CD4-positive, alpha-beta T cell treated with Interleukin-1 beta for 1 hour (primary cell): ENCODE data around the gene CMIP.
"Not testable (repeated sequence)": the region's sequence is repeated elsewhere in the genome, so short reads cannot be mapped to it uniquely, and the experiment has no call there.

Source experiments
- DNase-seq, 2 donors: peaks; one replicate each; pipeline ENCODE4 v3.0.0-alpha.2; 2020 to 2022

CMIP gene

GRCh38 chr16:81675662-81676061, 231.1 kb downstream of the CMIP start:
- no peak for DNase-seq

GRCh38 chr16:81676066-81676882, 231.7 kb downstream of the CMIP start:
- no peak for DNase-seq

GRCh38 chr16:81676883-81677737, 232.5 kb downstream of the CMIP start:
- no peak for DNase-seq

- DNase-seq = no peak
Measured at GRCh38 chr16:81678326-81679095, 233.9 kb downstream of the CMIP start.

- DNase-seq = no peak
Measured at GRCh38 chr16:81679721-81680430, 235.3 kb downstream of the CMIP start.

GRCh38 chr16:81680444-81681275, 236.1 kb downstream of the CMIP start:
- DNase-seq = no peak

GRCh38 chr16:81681311-81681710, 236.7 kb downstream of the CMIP start:
- no peak for DNase-seq

GRCh38 chr16:81684242-81684837, 239.7 kb downstream of the CMIP start:
- DNase-seq = no peak

GRCh38 chr16:81684901-81685300, 240.3 kb downstream of the CMIP start:
- DNase-seq = no peak

GRCh38 chr16:81686391-81687130, 242.0 kb downstream of the CMIP start:
- DNase-seq = no peak

GRCh38 chr16:81687131-81687456, 242.5 kb downstream of the CMIP start:
- no peak for DNase-seq

GRCh38 chr16:81688182-81688581, 243.6 kb downstream of the CMIP start:
- no peak for DNase-seq

GRCh38 chr16:81688839-81689238, 244.2 kb downstream of the CMIP start:
- not testable (repeated sequence) for DNase-seq

- no peak for DNase-seq
Measured at GRCh38 chr16:81692021-81692420, 247.4 kb downstream of the CMIP start.

GRCh38 chr16:81692571-81692970, 248.0 kb downstream of the CMIP start:
- no peak for DNase-seq

- no peak for DNase-seq
Measured at GRCh38 chr16:81693041-81693743, 248.6 kb downstream of the CMIP start.

GRCh38 chr16:81693744-81694303, 249.2 kb downstream of the CMIP start:
- DNase-seq = no peak

- no peak for DNase-seq
Measured at GRCh38 chr16:81694494-81695280, 250.1 kb downstream of the CMIP start.
